B cell (primary cell): Measurements from ENCODE around the gene BIRC2. TPM values are rescaled to one million over a fixed set of nuclear protein-coding genes. Genes with fewer than 3 reads are reported as not detected.

ENCODE experiments used
- ATAC-seq: fragments of 200-7000 bp; cut with Tn5 transposase; one replicate; pipeline ENCODE4 v1.10.0; 2021; ENCODE audit warnings: low read depth, mild to moderate bottlenecking, moderate number of reproducible peaks, moderate library complexity
- CTCF ChIA-PET: fragments of 350-600 bp; sonication (Branson Sonifier 250); formaldehyde crosslinking; loops from one replicate; lab custom pipeline; 2021; ENCODE audit warnings: antibody characterized with exemption, inconsistent platforms; lab: Charles Lee
- POLR2A ChIA-PET: fragments of 350-600 bp; sonication (Branson Sonifier 250); formaldehyde crosslinking; loops from one replicate; lab custom pipeline; 2021; ENCODE audit warnings: antibody characterized with exemption; lab: Charles Lee
- DNase-seq: peaks from one replicate; pipeline ENCODE4 v3.0.0; 2013
- H2AFZ ChIP-seq: 2 replicates; pipeline ENCODE4 v1.6.1; 2012; ENCODE audit warnings: mild to moderate bottlenecking, low read depth, low read length; ENCODE audit not compliant: insufficient read depth, poor library complexity, severe bottlenecking
- H3K27ac ChIP-seq, 2 donors: 1 replicate in 1 of 2; 2 replicates in 1 of 2; pipeline ENCODE4 v1.5.1; 2012 to 2013; ENCODE audit warnings: low read length in 2 of 2, mild to moderate bottlenecking in 2 of 2, moderate library complexity in 1 of 2
- H3K27me3 ChIP-seq, 4 experiments: fragments of 200-600 bp in 1 of 4; sonication (generic) in 1 of 4; replicated peaks in 1 of 4; 1 replicate in 2 of 4; 2 replicates in 2 of 4; pipeline versions ENCODE4 v1.6.1 to v1.7.0; 2013 to 2016; ENCODE audit warnings: low read length in 3 of 4, mild to moderate bottlenecking in 2 of 4, mixed read lengths in 1 of 4, moderate library complexity in 1 of 4; ENCODE audit not compliant: insufficient read depth in 4 of 4, control insufficient read depth in 3 of 4; ENCODE audit errors: control extremely low read depth in 1 of 4
- H3K36me3 ChIP-seq, 2 experiments: replicated peaks in 1 of 2; 1 replicate in 1 of 2; 2 replicates in 1 of 2; pipeline versions ENCODE4 v1.6.1 to v1.7.1; 2013; ENCODE audit warnings: low read length in 1 of 2; ENCODE audit not compliant: insufficient read depth in 2 of 2, control insufficient read depth in 1 of 2; ENCODE audit errors: control extremely low read depth in 1 of 2, extremely low read depth in 1 of 2
- H3K4me1 ChIP-seq, 2 donors: fragments of 200-600 bp in 1 of 2; sonication (generic) in 1 of 2; 1 replicate in 1 of 2; 2 replicates in 1 of 2; pipeline versions ENCODE4 v1.5.1 to v1.6.1; 2013 to 2017; ENCODE audit warnings: low read length in 2 of 2; ENCODE audit not compliant: control insufficient read depth in 2 of 2, insufficient read depth in 2 of 2
- H3K4me2 ChIP-seq: replicated peaks from 2 replicates; pipeline ENCODE3; 2012; ENCODE audit warnings: mild to moderate bottlenecking, low read depth, low read length; ENCODE audit not compliant: poor library complexity, severe bottlenecking
- H3K4me3 ChIP-seq, 5 experiments: fragments of 200-600 bp in 1 of 5; sonication (generic) in 1 of 5; 1 replicate in 3 of 5; 2 replicates in 2 of 5; pipeline versions ENCODE4 v1.5.1 to v1.7.0; 2011 to 2016; ENCODE audit warnings: low read length in 4 of 5, mild to moderate bottlenecking in 4 of 5, low read depth in 2 of 5, control low read depth in 1 of 5, moderate library complexity in 1 of 5; ENCODE audit not compliant: insufficient read depth in 1 of 5; ENCODE audit errors: control extremely low read depth in 1 of 5, extremely low read depth in 1 of 5
- H3K79me2 ChIP-seq: fragments of 200-600 bp; sonication (generic); one replicate; pipeline ENCODE4 v1.6.0; 2016; ENCODE audit warnings: low read length; ENCODE audit not compliant: control insufficient read depth, insufficient read depth
- H3K9ac ChIP-seq: fragments of 200-600 bp; sonication (generic); 2 replicates; pipeline ENCODE4 v1.6.1; 2017; ENCODE audit warnings: mild to moderate bottlenecking, low read length, moderate library complexity
- H3K9me3 ChIP-seq, 3 donors: one replicate each; pipeline versions ENCODE4 v1.6.1 to v1.7.1; 2013; ENCODE audit warnings: low read length in 2 of 3; ENCODE audit not compliant: control insufficient read depth in 2 of 3, insufficient read depth in 1 of 3; ENCODE audit errors: control extremely low read depth in 1 of 3
- H4K20me1 ChIP-seq: 2 replicates; pipeline ENCODE4 v1.6.0; 2012; ENCODE audit warnings: mild to moderate bottlenecking, low read length; ENCODE audit not compliant: insufficient read depth, control insufficient read depth, poor library complexity, severe bottlenecking
- H3K27ac Mint-ChIP-seq: one replicate; pipeline ENCODE4 v1.8.0; 2021; ENCODE audit warnings: mixed read lengths
- H3K27me3 Mint-ChIP-seq: one replicate; pipeline ENCODE4 v1.8.0; 2021; ENCODE audit warnings: mixed read lengths
- H3K4me1 Mint-ChIP-seq: one replicate; pipeline ENCODE4 v1.8.0; 2021; ENCODE audit warnings: mixed read lengths
- H3K4me3 Mint-ChIP-seq: one replicate; pipeline ENCODE4 v1.8.0; 2021; ENCODE audit warnings: mixed read lengths
- H3K9me3 Mint-ChIP-seq: one replicate; pipeline ENCODE4 v1.8.0; 2022; ENCODE audit warnings: mixed read lengths; ENCODE audit not compliant: insufficient read depth
- EZH2 ChIP-seq: IDR thresholded peaks from 2 replicates; pipeline ENCODE4 v1.6.1; 2012; ENCODE audit warnings: borderline replicate concordance, low read depth, mild to moderate bottlenecking, moderate library complexity, low read length; ENCODE audit not compliant: insufficient read depth, poor library complexity, severe bottlenecking
- WGBS: methylation state at CpG from one replicate; pipeline ENCODE4 v1.1.5; 2013; ENCODE audit warnings: missing lambda C conversion rate; ENCODE audit not compliant: insufficient coverage; 5-methylcytosine and 5-hydroxymethylcytosine counted together
- intact Hi-C: fragments of 100-400 bp; cut with micrococcal nuclease; formaldehyde crosslinking; loops from one replicate; pipeline ENCODE4 v1.10.0; 2022
- polyA plus RNA-seq: library from polyadenylated mRNA; depleted of rRNA; stranded (reverse); fragments of >200 nt; gene quantifications from 2 replicates; pipeline ENCODE4 v1.2.3, GENCODE V29; 2012
- total RNA-seq, 2 donors: library from RNA; stranded (reverse); fragments of 120-200 nt in 1 of 2; gene quantifications; 1 replicate in 1 of 2; 2 replicates in 1 of 2; pipeline versions ENCODE4 v1.2.3 to v1.2.4, GENCODE V29; 2013 to 2022
- TF ChIP-seq, protein P1 (sequence below): fragments of 200-600 bp; IDR thresholded peaks from one replicate; pipeline ENCODE4 v1.8.0; 2022; ENCODE audit warnings: antibody characterized with exemption, mild to moderate bottlenecking

Gene BIRC2
- total and polyA plus RNA-seq, 2 donors (not counting 1 experiment from before 2014, with no cell fraction given): 20.1 to 51.0 TPM

DNA sequence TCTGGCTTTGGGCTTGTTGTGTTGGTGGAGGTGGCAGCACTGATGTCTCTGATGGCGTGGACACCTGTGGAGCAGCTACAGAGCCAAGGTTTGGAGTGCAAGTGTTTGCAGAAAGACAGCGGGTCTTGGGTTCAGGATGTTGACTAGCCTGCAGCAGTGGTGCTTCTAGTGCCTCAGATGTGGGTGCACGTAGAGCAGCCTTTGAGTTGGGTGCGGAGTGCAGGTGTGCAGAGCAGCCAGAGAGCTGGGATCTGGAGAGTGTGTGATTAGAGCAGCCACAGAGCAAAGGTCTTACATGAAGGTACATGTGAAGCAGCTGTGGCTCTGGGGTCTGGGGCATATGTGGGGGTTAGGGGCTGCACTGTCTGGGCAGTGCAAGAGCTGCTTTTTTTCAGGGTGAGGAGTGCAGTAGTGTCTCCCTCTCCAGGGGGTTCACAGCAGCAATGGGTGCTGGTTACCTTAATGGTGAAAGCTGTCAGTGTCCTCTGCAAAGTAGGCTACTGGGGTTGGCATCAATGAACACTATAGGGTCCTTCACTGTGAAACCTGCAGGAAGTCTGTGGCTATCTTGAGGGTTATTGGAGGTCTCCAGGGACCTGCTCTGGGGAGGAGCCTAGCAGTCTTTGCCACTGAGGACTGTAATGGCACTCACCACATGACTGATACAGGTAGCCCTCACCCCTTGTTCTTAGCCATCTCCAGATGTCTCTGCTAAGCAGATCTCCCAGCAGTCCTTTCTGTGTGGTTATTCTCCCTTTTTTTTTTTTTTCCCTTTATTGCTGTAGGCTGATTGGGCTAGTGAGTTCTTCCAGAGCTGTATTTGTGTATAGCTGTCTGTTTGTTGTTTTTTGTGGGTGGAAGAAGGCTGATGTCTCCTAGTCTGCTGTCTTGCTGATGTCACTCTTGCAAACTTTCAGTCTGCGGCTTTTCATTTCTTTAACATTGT, 14.3 kb downstream of the BIRC2 start:
- Histone ChIP-seq H3K4me3 (no peak overlapping the region), H3K36me3 (peaks cover 0 to 41% of the 10 kb centered on the region in 2 experiments), H3K79me2 (peaks cover 45% of the 10 kb centered on the region), H3K9ac (no peak overlapping the region), H2AFZ (no peak overlapping the region), H3K27ac (no peak overlapping the region), H4K20me1 (peaks cover 24% of the 10 kb centered on the region), H3K9me3 (peaks cover 0 to 9% (median 1%) of the 10 kb centered on the region in 3 donors), H3K27me3 (no peaks in the 10 kb centered on the region), H3K4me1 (peaks cover 11 to 13% of the 10 kb centered on the region in 2 donors), H3K4me2 (peak overlapping the region; percentile 16)
- H3K4me3 Mint-ChIP-seq: no peak overlapping the region
- ATAC-seq (peak; percentile 81), DNase-seq (peak; percentile 63)
- TF ChIP-seq, protein P1, sequence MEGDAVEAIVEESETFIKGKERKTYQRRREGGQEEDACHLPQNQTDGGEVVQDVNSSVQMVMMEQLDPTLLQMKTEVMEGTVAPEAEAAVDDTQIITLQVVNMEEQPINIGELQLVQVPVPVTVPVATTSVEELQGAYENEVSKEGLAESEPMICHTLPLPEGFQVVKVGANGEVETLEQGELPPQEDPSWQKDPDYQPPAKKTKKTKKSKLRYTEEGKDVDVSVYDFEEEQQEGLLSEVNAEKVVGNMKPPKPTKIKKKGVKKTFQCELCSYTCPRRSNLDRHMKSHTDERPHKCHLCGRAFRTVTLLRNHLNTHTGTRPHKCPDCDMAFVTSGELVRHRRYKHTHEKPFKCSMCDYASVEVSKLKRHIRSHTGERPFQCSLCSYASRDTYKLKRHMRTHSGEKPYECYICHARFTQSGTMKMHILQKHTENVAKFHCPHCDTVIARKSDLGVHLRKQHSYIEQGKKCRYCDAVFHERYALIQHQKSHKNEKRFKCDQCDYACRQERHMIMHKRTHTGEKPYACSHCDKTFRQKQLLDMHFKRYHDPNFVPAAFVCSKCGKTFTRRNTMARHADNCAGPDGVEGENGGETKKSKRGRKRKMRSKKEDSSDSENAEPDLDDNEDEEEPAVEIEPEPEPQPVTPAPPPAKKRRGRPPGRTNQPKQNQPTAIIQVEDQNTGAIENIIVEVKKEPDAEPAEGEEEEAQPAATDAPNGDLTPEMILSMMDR: no peak
- TF ChIP-seq EZH2: no peak
- H3K9me3 Mint-ChIP-seq: no peaks in the 10 kb centered on the region
- intact Hi-C loops: no loop called here
- ChIA-PET POLR2A (interaction anchor here (0.7 kb wide), 1 partner anchor 19 kb away, joined by 5 read pairs; no protein-coding TSS in a partner anchor), CTCF (interaction anchor here (1.0 to 1.8 kb wide), 4 partner anchors 29 to 252 kb away, joined by 4 to 5 read pairs (median 4); no protein-coding TSS in a partner anchor)
- H3K27me3 Mint-ChIP-seq: no peaks in the 10 kb centered on the region
- peaks cover 21% of the 10 kb centered on the region for H3K4me1 Mint-ChIP-seq
- 93% methylated on average over 4 of the region's 5 CpGs for WGBS
- H3K27ac Mint-ChIP-seq: no peak overlapping the region

DNA sequence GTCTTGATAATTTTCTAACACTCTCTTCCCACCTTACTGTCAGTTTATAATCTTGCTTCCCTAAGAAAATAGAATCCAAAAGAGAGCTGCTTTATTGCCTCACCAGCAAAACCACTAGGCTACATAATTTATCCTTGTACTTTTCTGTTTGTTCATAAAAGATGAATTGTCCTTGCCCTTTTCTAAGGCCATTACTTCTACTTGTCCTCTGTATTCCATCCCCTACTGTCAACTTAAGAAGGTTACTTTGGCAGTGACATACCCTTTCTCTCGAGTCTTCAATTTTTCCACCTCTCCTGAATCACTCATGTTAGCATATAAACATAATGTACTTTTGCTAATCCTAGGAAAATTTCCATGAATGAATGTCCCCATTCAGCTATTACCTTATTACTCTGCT, 18.0 kb downstream of the BIRC2 start:
- H3K27me3 ChIP-seq: no peaks in the 10 kb centered on the region
- Mint-ChIP-seq H3K27ac (no peak overlapping the region), H3K9me3 (no peaks in the 10 kb centered on the region), H3K27me3 (no peaks in the 10 kb centered on the region), H3K4me1 (peaks cover 25% of the 10 kb centered on the region), H3K4me3 (no peak overlapping the region)
- H4K20me1 ChIP-seq: peaks cover 17% of the 10 kb centered on the region
- TF ChIP-seq EZH2: no peak
- TF ChIP-seq, protein P1: no peak
- ChIA-PET POLR2A (no interaction called here), CTCF (interaction anchor here (1.1 to 4.1 kb wide), 5 partner anchors 76 to 301 kb away, joined by 3 to 57 read pairs (median 20); no protein-coding TSS in a partner anchor)
- no CpG with 5 or more reads among the region's 1 CpG for WGBS
- peaks cover 20% of the 10 kb centered on the region for H3K79me2 ChIP-seq
- H3K4me2 ChIP-seq: no peak overlapping the region
- no peak overlapping the region for H3K27ac ChIP-seq
- intact Hi-C loops: no loop called here
- H3K4me3 ChIP-seq: no peak overlapping the region
- H3K9me3 ChIP-seq: peaks cover 0 to 6% (median 0%) of the 10 kb centered on the region in 3 donors
- no peak for DNase-seq
- no peak overlapping the region for H2AFZ ChIP-seq
- ATAC-seq: no peak
- peaks cover 11 to 13% of the 10 kb centered on the region in 2 donors for H3K4me1 ChIP-seq
- peaks cover 7 to 47% of the 10 kb centered on the region in 2 experiments for H3K36me3 ChIP-seq
- H3K9ac ChIP-seq: no peak overlapping the region
